HG03159 (cell line): ENCODE measurements around the gene IVD.
"Not testable (repeated sequence)": the region's sequence is repeated elsewhere in the genome, so short reads cannot be mapped to it uniquely, and the experiment has no call there.

ENCODE experiments used
- ATAC-seq: cut with Tn5 transposase; IDR thresholded peaks from one replicate; pipeline ENCODE4 v1.9.1; 2021; ENCODE audit warnings: mild to moderate bottlenecking, moderate library complexity; ENCODE audit not compliant: unreplicated experiment

The IVD gene

GRCh38 chr15:40453941-40454340 lies 48.3 kb downstream of the IVD start:
- ATAC-seq = not testable (repeated sequence)

- ATAC-seq = no peak
These were observed 49.4 kb downstream of the IVD start for GRCh38 chr15:40454904-40455391.

- ATAC-seq = no peak
These were observed 50.7 kb downstream of the IVD start for GRCh38 chr15:40456299-40456712.

GRCh38 chr15:40456738-40457137 lies 51.1 kb downstream of the IVD start:
- no peak for ATAC-seq

GRCh38 chr15:40458495-40459371 lies 53.1 kb downstream of the IVD start:
- no peak for ATAC-seq

GRCh38 chr15:40459391-40460015 lies 53.9 kb downstream of the IVD start:
- no peak for ATAC-seq

- ATAC-seq = no peak
These were observed 54.8 kb downstream of the IVD start for GRCh38 chr15:40460404-40460803.

GRCh38 chr15:40461958-40462357 lies 56.4 kb downstream of the IVD start:
- ATAC-seq = no peak

- no peak for ATAC-seq
These were observed 57.7 kb downstream of the IVD start for GRCh38 chr15:40463279-40463678.

- ATAC-seq = no peak
These were observed 58.4 kb downstream of the IVD start for GRCh38 chr15:40463886-40464545.

GRCh38 chr15:40464595-40465185 lies 59.1 kb downstream of the IVD start:
- no peak for ATAC-seq

GRCh38 chr15:40465939-40466338 lies 60.3 kb downstream of the IVD start:
- ATAC-seq = no peak

- ATAC-seq = no peak
These were observed 61.0 kb downstream of the IVD start for GRCh38 chr15:40466426-40467260.

- no peak for ATAC-seq
These were observed 61.6 kb downstream of the IVD start for GRCh38 chr15:40467261-40467615.

- no peak for ATAC-seq
These were observed 63.3 kb downstream of the IVD start for GRCh38 chr15:40468898-40469331.

GRCh38 chr15:40469776-40470390 lies 64.3 kb downstream of the IVD start:
- ATAC-seq = no peak

GRCh38 chr15:40470423-40471104 lies 65.0 kb downstream of the IVD start, which contains the start of gene CHST14:
TSS of gene CHST14 (plus strand) at chr15:40470984. CDS start at chr15:40471214, 230 bp downstream.
- peak; percentile 59 for ATAC-seq
